Activated CD8-positive, alpha-beta memory T cell treated with anti-CD3 and anti-CD28 coated beads, Interleukin-2, amount 50 U/mL, for 24 hours (primary cell): Measurements from ENCODE around the gene MMEL1.
"Not testable (repeated sequence)": the region's sequence is repeated elsewhere in the genome, so short reads cannot be mapped to it uniquely, and the experiment has no call there.

ENCODE experiments used
- DNase-seq: peaks from one replicate; pipeline ENCODE4 v3.0.0-alpha.2; 2020; ENCODE audit errors: extremely low read depth

MMEL1 gene

DNA sequence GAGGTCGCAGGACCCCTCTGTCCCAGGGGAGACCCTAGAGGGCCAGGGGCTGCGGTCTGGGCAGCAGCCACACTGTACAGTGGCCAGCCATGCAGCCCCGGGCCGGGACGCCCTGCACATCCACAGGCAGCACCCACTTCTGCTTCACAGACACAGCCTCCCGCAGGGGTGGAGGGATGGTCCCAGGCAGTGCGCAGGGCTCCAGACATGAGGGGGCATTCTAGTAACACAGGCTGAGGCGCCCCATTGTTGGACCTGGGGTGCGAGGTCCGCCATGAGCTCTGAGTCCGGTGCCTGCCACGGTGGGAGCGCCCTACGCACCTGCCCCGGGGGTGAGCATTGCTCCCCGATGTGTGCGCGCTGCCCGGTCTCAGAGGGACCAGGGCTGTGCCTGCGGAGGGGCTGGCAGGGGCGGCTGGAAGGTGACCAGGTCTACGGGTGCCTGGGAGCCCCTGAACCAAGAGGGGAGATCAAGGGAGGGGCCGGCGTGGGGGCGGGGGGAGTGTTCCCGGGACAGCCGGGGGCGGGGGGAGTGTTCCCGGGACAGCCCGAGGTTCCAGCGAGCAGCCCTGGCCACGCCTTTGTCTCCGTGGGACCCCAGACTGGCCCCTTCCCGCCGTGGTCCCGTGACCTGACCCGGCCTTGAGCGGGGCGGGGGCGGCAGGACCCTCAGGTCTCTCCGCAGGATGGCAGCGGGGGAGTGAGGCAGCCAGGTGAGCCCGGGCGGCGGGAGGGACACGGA lies 4.5 kb downstream of the MMEL1 start:
- no peak for DNase-seq

- no peak for DNase-seq
These were observed 5.1 kb downstream of the MMEL1 start for GRCh38 chr1:2627746-2628145.

DNA sequence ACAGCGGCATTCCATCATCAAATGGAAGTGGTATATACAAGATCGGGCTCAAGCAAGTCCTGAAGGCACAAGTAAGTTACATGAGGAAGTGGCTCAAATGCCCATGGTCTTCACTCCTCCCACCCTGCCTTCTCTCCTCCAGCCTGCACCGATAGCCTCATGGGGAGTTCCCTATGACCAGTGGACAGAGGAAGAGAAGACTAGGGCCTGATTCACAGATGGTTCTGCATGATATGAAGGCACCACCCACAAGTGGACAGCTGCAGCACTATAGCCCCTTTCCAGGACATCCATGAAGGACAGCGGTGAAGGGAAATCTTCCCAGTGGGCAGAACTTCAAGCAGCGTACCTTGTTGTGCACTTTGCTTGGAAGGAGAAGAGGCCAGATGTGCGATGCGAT lies 7.1 kb downstream of the MMEL1 start:
- not testable (repeated sequence) for DNase-seq

DNA sequence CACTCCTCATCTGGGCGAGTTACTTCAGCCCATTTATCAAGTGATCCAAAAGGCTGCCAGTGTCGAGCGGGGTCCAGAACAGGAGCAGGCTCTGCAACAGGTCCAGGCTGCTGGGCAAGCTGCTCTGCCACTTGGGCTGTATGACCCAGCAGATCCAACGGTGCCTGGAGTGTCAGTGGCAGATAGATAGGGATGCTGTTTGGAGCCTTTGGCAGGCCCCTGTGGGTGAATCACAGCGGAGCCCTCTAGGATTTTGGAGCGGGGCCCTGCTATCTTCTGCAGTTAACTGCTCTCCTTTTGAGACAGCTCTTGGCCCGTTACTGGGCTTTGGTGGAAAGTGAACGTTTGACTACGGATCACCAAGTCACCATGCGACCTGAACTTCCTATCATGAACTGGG lies 7.5 kb downstream of the MMEL1 start:
- DNase-seq: no peak

GRCh38 chr1:2624735-2625300 lies 8.0 kb downstream of the MMEL1 start:
- no peak for DNase-seq

DNA sequence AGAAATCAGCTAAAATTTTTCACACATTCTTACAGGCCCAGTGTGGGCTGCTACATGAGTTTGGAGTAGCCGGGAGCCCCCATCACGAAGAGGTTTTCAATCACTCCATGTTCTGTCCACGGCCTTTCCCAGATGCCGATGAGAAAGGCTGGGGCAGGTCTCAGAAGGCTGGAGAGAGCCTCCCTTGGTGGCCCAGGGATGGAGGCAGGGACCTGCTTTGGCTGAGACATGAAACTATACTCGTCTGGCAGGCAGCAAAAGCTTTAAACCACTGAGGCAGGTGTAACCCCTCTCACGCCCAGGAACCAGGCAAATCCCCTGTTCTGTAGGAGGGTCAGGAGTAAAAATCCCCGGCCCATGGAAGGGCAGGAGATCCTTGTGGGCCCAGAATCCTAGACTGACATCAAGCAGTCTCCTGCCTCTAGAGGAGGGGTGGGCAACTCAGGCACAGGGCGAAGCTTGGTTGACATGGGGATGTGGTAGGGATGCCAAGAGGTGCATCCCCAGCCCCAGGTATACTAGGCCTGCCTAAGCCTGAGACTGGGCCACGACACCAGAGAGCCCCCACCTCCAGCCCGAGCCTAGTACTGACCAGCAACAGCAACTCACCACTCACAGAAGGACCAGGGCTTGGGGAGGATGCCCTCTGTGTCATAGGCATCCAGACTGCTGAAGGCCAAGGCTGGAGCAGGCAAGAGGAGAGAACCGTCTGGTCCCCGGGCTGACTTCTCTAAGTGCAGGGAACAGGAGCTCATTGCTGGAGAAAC lies 9.1 kb downstream of the MMEL1 start:
- no peak for DNase-seq

- no peak for DNase-seq
These were observed 14.8 kb downstream of the MMEL1 start for GRCh38 chr1:2617971-2618470.

GRCh38 chr1:2614145-2614544 lies 18.7 kb downstream of the MMEL1 start:
- DNase-seq: no peak

GRCh38 chr1:2612591-2613365 lies 20.0 kb downstream of the MMEL1 start:
- no peak for DNase-seq

- DNase-seq: no peak
These were observed 21.0 kb downstream of the MMEL1 start for GRCh38 chr1:2611621-2612437.

GRCh38 chr1:2611031-2611501 lies 21.8 kb downstream of the MMEL1 start:
- no peak for DNase-seq

DNA sequence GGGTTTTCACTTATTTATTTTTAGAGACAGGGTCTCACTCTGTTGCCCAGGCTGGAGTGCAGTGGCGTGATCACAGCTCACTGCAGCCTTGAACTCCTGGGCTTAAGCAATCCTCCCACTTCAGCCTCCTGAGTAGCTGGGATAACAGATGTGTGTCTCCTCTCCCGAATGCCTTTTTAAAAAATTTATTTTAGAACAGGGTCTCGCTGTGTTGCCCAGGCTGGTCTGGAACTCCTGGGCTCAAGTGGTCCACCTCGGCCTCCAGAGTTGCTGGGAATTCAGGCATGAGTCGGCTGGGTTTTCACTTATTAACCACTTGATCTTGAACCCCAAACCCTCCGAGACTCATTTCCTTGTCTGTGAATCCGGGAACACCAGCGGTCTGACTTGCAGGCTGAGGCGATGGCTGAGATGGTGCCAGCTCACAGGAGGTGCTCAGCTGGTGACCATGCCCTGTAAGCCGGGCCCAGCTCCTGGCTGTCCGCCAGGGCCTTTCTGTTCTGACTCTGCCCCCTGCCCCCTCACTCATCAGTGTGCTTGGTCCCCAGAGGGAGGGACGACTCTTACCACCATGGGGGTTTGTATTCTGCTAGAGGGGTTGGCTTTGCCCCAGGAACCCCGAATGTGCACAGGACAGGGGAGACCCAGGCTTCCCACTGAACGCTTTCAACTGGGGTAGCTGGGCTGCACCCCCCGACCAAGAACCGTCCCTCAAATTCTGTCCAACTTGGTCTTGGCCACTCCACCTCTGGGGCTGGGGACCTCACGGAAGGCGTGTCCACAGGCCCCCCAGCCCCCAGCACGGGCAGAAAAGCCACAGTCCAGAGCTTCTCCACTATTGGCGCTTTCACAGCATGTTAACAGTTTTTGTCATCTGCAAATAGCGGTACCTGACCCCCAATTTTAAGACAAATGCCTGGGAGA lies 22.5 kb downstream of the MMEL1 start:
- DNase-seq: no peak

DNA sequence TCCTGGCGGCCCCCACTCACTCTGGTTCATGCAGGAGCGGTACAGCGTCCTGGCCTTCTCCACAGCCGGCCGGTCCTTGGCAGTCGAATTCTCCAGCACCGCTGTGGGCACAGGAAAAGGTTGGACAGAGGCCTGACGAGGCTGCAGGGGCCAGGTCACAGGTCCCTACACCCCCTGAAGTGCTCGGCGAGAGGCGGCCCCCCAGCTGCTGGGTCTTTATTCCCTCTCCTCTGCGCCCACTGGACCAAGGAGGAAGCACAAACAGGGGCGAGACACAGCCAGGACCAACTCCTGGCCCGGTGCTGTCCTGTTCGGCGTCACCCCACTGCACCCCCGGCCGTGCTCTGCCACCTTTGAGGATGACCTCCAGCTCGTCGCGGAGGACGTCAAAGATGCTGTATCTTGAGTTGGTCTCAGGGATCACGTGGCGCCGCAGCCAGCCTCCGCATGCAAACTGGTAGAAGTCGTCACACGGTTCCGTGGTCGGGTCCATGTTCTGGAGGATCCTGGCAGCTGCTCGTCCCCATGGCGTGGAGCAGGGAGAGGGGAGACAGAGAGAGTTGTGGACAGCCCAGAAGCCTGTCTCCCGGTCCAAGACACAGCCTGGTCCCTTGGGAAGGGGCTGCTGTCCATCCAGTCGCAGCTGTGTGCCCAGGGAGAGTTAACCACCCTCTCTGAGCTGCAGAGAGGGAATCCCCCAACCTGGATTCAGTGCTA lies 23.3 kb downstream of the MMEL1 start:
- DNase-seq: no peak

- DNase-seq: no peak
These were observed 25.1 kb downstream of the MMEL1 start for GRCh38 chr1:2607641-2608091.

DNA sequence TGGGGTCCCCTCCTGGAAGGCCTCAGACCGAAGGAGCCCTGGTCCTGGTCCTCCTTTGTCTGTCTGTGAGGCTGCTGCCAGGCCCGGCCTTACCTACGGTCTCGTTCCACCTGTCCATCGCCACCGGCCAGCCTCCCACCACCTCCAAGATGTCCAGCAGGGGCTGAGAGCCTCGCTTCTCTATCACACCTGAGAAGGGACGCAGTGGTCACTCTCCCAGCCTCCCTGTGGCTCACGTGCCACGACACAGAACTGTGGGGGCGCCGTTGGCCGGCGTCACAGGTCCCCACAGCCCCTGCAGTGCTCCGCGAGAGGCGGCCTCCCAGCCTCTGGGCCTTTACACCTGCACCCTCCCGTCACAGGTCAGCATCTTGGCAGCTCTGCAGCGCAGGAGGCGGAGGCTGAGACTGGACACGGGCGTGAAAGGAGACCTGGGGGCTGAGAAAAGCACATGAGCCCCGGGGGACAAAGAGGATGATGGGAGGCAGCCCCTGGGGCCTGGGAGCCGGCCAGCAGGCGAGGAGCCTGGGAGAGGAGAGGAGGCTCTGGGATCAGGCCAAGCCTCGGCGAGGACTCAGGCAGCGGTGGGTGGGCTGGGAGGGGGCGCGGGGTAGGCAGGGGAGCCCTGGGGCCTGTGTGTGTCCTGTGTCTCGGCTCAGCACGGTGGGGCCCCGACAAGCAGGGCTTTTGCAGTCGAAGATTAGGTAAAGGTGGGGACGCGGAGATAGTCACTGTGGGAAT lies 25.8 kb downstream of the MMEL1 start:
- DNase-seq: no peak

- DNase-seq: no peak
These were observed 26.4 kb downstream of the MMEL1 start for GRCh38 chr1:2606396-2606880.

- DNase-seq: no peak
These were observed 27.1 kb downstream of the MMEL1 start for GRCh38 chr1:2605509-2606395.
